Lower lobe of right lung (tissue), 2 donors: ENCODE measurements around the gene PARP14. TPM values are rescaled to one million over a fixed set of nuclear protein-coding genes. Genes with fewer than 3 reads are reported as not detected.
"Not testable (repeated sequence)": the region's sequence is repeated elsewhere in the genome, so short reads cannot be mapped to it uniquely, and the experiment has no call there.

ENCODE experiments used
- ATAC-seq, 2 donors: fragments of 200-7000 bp; cut with Tn5 transposase; one replicate each; pipeline ENCODE4 v1.9.1; 2020 to 2022; ENCODE audit warnings: mild to moderate bottlenecking in 2 of 2, moderate library complexity in 2 of 2
- DNase-seq: peaks from one replicate; pipeline ENCODE4 v3.0.0-alpha.2; 2020
- H3K27ac ChIP-seq: fragments of 200-600 bp; one replicate; pipeline ENCODE4 v1.8.0; 2022
- H3K27me3 ChIP-seq: fragments of 200-600 bp; one replicate; pipeline ENCODE4 v1.8.0; 2022; ENCODE audit warnings: low read depth
- H3K36me3 ChIP-seq: fragments of 200-600 bp; one replicate; pipeline ENCODE4 v1.8.0; 2022; ENCODE audit warnings: mild to moderate bottlenecking
- H3K4me1 ChIP-seq: fragments of 200-600 bp; one replicate; pipeline ENCODE4 v1.8.0; 2022
- H3K4me3 ChIP-seq: fragments of 200-600 bp; one replicate; pipeline ENCODE4 v1.8.0; 2022; ENCODE audit warnings: mild to moderate bottlenecking
- H3K9me3 ChIP-seq: fragments of 200-600 bp; one replicate; pipeline ENCODE4 v1.8.0; 2022
- CTCF ChIP-seq: fragments of 200-600 bp; IDR thresholded peaks from one replicate; pipeline ENCODE4 v1.8.0; 2022; ENCODE audit warnings: antibody characterized with exemption, mild to moderate bottlenecking
- intact Hi-C: fragments of 100-400 bp; cut with DNase I; formaldehyde crosslinking; loops from one replicate; pipeline ENCODE4 v1.11.0; 2022
- total RNA-seq: library from RNA; stranded (reverse); fragmentation: NEBNext Ultra II Directional; extraction: Animal tissue kit (Norgen Biotek cat#: 25700); gene quantifications from one replicate; pipeline ENCODE4 v1.2.1, GENCODE V29; 2021
- donor health status: DM: no; HTN: yes; CAD: no; lungs with severe emphysema.

PARP14 gene
- total RNA-seq, 1 donor from 2014 or later: 165 TPM

GRCh38 chr3:122695927-122696561 is 15.4 kb downstream of the PARP14 start:
- Histone ChIP-seq H3K27me3 (no peaks in the 10 kb centered on the region), H3K27ac (peak overlapping the region; percentile 14), H3K4me3 (no peak overlapping the region), H3K9me3 (no peaks in the 10 kb centered on the region), H3K4me1 (peaks cover 11% of the 10 kb centered on the region), H3K36me3 (no peaks in the 10 kb centered on the region)
- ATAC-seq (peak; percentile 55 to 61), DNase-seq (no peak)
- no peak for TF ChIP-seq CTCF
- intact Hi-C loops: no loop called here

GRCh38 chr3:122697952-122698620 is 17.4 kb downstream of the PARP14 start:
- intact Hi-C loops: no loop called here
- DNase-seq (no peak), ATAC-seq (peak in 1 of 2 donors; percentile 25)
- H3K36me3 ChIP-seq: no peaks in the 10 kb centered on the region
- H3K4me1 ChIP-seq: peaks cover 11% of the 10 kb centered on the region
- TF ChIP-seq CTCF: no peak
- H3K27ac ChIP-seq: no peak overlapping the region
- H3K27me3 ChIP-seq: no peaks in the 10 kb centered on the region
- no peak overlapping the region for H3K4me3 ChIP-seq
- H3K9me3 ChIP-seq: no peaks in the 10 kb centered on the region

GRCh38 chr3:122700193-122700592 is 19.6 kb downstream of the PARP14 start:
- TF ChIP-seq CTCF: no peak
- intact Hi-C loops: no loop called here
- Histone ChIP-seq H3K9me3 (no peaks in the 10 kb centered on the region), H3K4me1 (peaks cover 11% of the 10 kb centered on the region), H3K36me3 (no peaks in the 10 kb centered on the region), H3K27ac (no peak overlapping the region), H3K4me3 (no peak overlapping the region), H3K27me3 (no peaks in the 10 kb centered on the region)
- DNase-seq (no peak), ATAC-seq (no peak)

GRCh38 chr3:122705379-122705778 is 24.7 kb downstream of the PARP14 start:
- Histone ChIP-seq H3K36me3 (peaks cover 5% of the 10 kb centered on the region), H3K4me3 (no peak overlapping the region), H3K9me3 (no peaks in the 10 kb centered on the region), H3K4me1 (no peaks in the 10 kb centered on the region), H3K27me3 (no peaks in the 10 kb centered on the region), H3K27ac (no peak overlapping the region)
- ATAC-seq: no peak
- DNase-seq: no peak
- intact Hi-C loops: no loop called here
- no peak for TF ChIP-seq CTCF

GRCh38 chr3:122710616-122711251 is 30.1 kb downstream of the PARP14 start:
- H3K4me1 ChIP-seq, H3K9me3 ChIP-seq, intact Hi-C loops, H3K27me3 ChIP-seq, DNase-seq, H3K4me3 ChIP-seq, ATAC-seq, H3K27ac ChIP-seq: not testable (repeated sequence)
- H3K36me3 ChIP-seq: peaks cover 53% of the 10 kb centered on the region

- DNase-seq: no peak
These were observed 33.6 kb downstream of the PARP14 start for GRCh38 chr3:122714273-122714672.

More at GRCh38 chr3:122714273-122714672, 33.6 kb downstream of the PARP14 start:
- Histone ChIP-seq H3K36me3 (peaks cover 88% of the 10 kb centered on the region), H3K4me1 (no peaks in the 10 kb centered on the region), H3K27me3 (no peaks in the 10 kb centered on the region), H3K9me3 (no peaks in the 10 kb centered on the region), H3K4me3 (no peak overlapping the region), H3K27ac (no peak overlapping the region)
- TF ChIP-seq CTCF: no peak
- no peak for ATAC-seq
- intact Hi-C loops: no loop called here
